Measurements from ENCODE around the gene PTPRC. TPM values are rescaled to one million over a fixed set of nuclear protein-coding genes. Genes with fewer than 3 reads are reported as not detected.

PTPRC gene
- polyA plus RNA-seq, 1 donor (not counting 4 experiments of a cell fraction or from before 2014, with no cell fraction given) = not detected

DNA sequence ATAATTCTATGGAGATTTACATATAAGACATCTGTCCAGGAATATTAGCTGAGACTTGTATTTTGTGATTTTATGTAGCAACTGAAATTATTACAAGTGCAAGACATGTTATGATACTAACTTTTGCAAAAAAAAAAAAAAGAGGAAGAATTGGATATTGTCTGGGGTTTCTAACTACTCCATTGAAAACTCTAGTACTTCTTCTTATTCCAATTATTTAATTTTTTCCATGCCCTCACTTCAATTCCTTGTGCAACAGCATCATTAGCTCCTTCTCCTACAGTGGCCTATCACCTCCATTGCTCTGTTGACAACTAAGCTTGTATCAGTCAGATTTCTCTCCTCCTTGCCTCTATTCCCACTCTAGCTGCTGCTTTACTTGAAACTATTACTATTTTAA is 126.6 kb downstream of the PTPRC start:
- H2AFZ ChIP-seq (ENCODE audit: control insufficient read depth, low read length) = no peak overlapping the region
- H3K36me3 ChIP-seq (ENCODE audit: control insufficient read depth in 2 of 2, extremely low read depth in 1 of 2, insufficient read depth in 2 of 2, low read length in 2 of 2) = no peaks in the 10 kb centered on the region
- no peaks in the 10 kb centered on the region for H3K9me1 ChIP-seq (ENCODE audit: control insufficient read depth, extremely low read depth, insufficient read depth, low read length)
- no peak for TF ChIP-seq EZH2 (IDR thresholded peaks at IDR 0.05; ENCODE audit: low read length)
- TF ChIP-seq, protein P1, sequence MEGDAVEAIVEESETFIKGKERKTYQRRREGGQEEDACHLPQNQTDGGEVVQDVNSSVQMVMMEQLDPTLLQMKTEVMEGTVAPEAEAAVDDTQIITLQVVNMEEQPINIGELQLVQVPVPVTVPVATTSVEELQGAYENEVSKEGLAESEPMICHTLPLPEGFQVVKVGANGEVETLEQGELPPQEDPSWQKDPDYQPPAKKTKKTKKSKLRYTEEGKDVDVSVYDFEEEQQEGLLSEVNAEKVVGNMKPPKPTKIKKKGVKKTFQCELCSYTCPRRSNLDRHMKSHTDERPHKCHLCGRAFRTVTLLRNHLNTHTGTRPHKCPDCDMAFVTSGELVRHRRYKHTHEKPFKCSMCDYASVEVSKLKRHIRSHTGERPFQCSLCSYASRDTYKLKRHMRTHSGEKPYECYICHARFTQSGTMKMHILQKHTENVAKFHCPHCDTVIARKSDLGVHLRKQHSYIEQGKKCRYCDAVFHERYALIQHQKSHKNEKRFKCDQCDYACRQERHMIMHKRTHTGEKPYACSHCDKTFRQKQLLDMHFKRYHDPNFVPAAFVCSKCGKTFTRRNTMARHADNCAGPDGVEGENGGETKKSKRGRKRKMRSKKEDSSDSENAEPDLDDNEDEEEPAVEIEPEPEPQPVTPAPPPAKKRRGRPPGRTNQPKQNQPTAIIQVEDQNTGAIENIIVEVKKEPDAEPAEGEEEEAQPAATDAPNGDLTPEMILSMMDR (optimal IDR thresholded peaks at IDR 0.05 in 1 of 3, IDR thresholded peaks at IDR 0.05 in 1 of 3, conservative IDR thresholded peaks at IDR 0.05 in 1 of 3; ENCODE audit: extremely low read depth in 1 of 3, insufficient read depth in 2 of 3, low read length in 3 of 3) = no peak
- no peaks in the 10 kb centered on the region for H3K4me1 ChIP-seq (ENCODE audit: control insufficient read depth, extremely low read depth, insufficient read depth, low read length)
- H3K27ac ChIP-seq (ENCODE audit: control insufficient read depth, insufficient read depth, low read length) = no peak overlapping the region
- no peaks in the 10 kb centered on the region for H3K79me2 ChIP-seq (ENCODE audit: control insufficient read depth, insufficient read depth, low read length)
- DNase-seq (ENCODE audit: low read depth, low spot score) = no peak
- no peak overlapping the region for H3K4me2 ChIP-seq (ENCODE audit: control insufficient read depth, extremely low read depth, insufficient read depth, low read depth, low read length)
- FAIRE-seq = no peak
- no peak overlapping the region for H3K4me3 ChIP-seq (ENCODE audit: control insufficient read depth in 2 of 3, extremely low read depth in 1 of 3, insufficient read depth in 2 of 3, low read depth in 1 of 3, low read length in 3 of 3)
- no peaks in the 10 kb centered on the region for H3K9me3 ChIP-seq (ENCODE audit: control insufficient read depth, low read depth, low read length)
- no peaks in the 10 kb centered on the region for H4K20me1 ChIP-seq (ENCODE audit: control insufficient read depth, extremely low read depth, insufficient read depth, low read length)
- dilution Hi-C loops (cut with MboI; ENCODE audit: extremely low pct_ligation_motif_present, low sequenced_read_pairs) = no loop called here
- H3K27me3 ChIP-seq (ENCODE audit: control insufficient read depth, extremely low read depth, insufficient read depth, low read length) = no peaks in the 10 kb centered on the region
- no peak overlapping the region for H3K9ac ChIP-seq (ENCODE audit: control insufficient read depth, extremely low read depth, insufficient read depth, low read length)

DNA sequence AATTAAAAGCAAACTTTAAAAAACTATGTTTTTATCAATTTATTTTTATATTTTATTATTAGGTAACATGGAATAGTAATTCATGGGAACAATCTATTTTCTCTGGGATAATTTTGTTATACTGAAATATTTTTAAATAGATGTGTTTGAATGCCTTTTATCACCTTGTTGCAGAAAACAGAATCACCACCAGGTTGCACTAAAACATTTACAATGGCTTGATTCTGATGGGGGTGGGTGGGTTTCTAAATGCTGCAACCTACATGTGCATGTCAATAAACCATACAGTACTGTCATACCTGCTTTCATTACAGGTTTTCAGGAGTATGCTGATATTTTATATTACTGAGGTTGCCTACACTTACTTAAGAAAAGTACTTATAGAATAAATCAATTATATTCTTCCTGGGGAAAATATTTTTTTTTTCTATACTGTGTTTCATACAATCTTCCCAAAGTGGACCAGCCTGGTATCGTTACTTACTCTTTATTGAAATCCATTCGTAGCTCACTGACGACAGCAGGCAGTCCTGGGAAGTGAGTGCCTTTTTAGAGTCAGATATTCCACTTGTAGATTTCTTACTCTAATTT is 132.8 kb downstream of the PTPRC start:
- H3K4me1 ChIP-seq (ENCODE audit: control insufficient read depth, extremely low read depth, insufficient read depth, low read length) = peaks cover 10% of the 10 kb centered on the region
- H3K9ac ChIP-seq (ENCODE audit: control insufficient read depth, extremely low read depth, insufficient read depth, low read length) = no peak overlapping the region
- no peaks in the 10 kb centered on the region for H3K36me3 ChIP-seq (ENCODE audit: control insufficient read depth in 2 of 2, extremely low read depth in 1 of 2, insufficient read depth in 2 of 2, low read length in 2 of 2)
- no peak overlapping the region for H3K4me2 ChIP-seq (ENCODE audit: control insufficient read depth, extremely low read depth, insufficient read depth, low read depth, low read length)
- DNase-seq (ENCODE audit: low read depth, low spot score) (no peak), FAIRE-seq (no peak)
- no peak overlapping the region for H3K4me3 ChIP-seq (ENCODE audit: control insufficient read depth in 2 of 3, extremely low read depth in 1 of 3, insufficient read depth in 2 of 3, low read depth in 1 of 3, low read length in 3 of 3)
- H4K20me1 ChIP-seq (ENCODE audit: control insufficient read depth, extremely low read depth, insufficient read depth, low read length) = no peaks in the 10 kb centered on the region
- H2AFZ ChIP-seq (ENCODE audit: control insufficient read depth, low read length) = no peak overlapping the region
- H3K79me2 ChIP-seq (ENCODE audit: control insufficient read depth, insufficient read depth, low read length) = no peaks in the 10 kb centered on the region
- dilution Hi-C loops (cut with MboI; ENCODE audit: extremely low pct_ligation_motif_present, low sequenced_read_pairs) = no loop called here
- no peaks in the 10 kb centered on the region for H3K9me1 ChIP-seq (ENCODE audit: control insufficient read depth, extremely low read depth, insufficient read depth, low read length)
- H3K9me3 ChIP-seq (ENCODE audit: control insufficient read depth, low read depth, low read length) = no peaks in the 10 kb centered on the region
- TF ChIP-seq EZH2 (IDR thresholded peaks at IDR 0.05; ENCODE audit: low read length) = no peak
- TF ChIP-seq, protein P1 (optimal IDR thresholded peaks at IDR 0.05 in 1 of 3, IDR thresholded peaks at IDR 0.05 in 1 of 3, conservative IDR thresholded peaks at IDR 0.05 in 1 of 3; ENCODE audit: extremely low read depth in 1 of 3, insufficient read depth in 2 of 3, low read length in 3 of 3) = peak; percentile 38 to 48 (median 42)
- H3K27me3 ChIP-seq (ENCODE audit: control insufficient read depth, extremely low read depth, insufficient read depth, low read length) = no peaks in the 10 kb centered on the region
- H3K27ac ChIP-seq (ENCODE audit: control insufficient read depth, insufficient read depth, low read length) = no peak overlapping the region

Data from keratinocyte (primary cell).